Adrenal gland (tissue), 5 donors: ENCODE data around the gene TAF3.

ENCODE experiments used
- POLR2A ChIP-seq, 2 donors: fragments of 450-650 bp; IDR thresholded peaks; one replicate each; pipeline ENCODE4 v1.6.1; 2017; ENCODE audit warnings: antibody characterized with exemption in 2 of 2, mild to moderate bottlenecking in 2 of 2, moderate library complexity in 1 of 2
- TF ChIP-seq, protein P1 (sequence below), 6 experiments: fragments of 450-650 bp in 4 of 6; fragments of 200-600 bp in 2 of 6; sonication (generic) in 1 of 6; IDR thresholded peaks; 1 replicate in 5 of 6; 2 replicates in 1 of 6; pipeline versions ENCODE4 v1.5.1 to v1.8.0; 2016 to 2021; ENCODE audit warnings: antibody characterized with exemption in 6 of 6, mild to moderate bottlenecking in 2 of 6, moderate library complexity in 1 of 6
- donor health status: DM: no; HTN: no; CAD: no.

DNA sequence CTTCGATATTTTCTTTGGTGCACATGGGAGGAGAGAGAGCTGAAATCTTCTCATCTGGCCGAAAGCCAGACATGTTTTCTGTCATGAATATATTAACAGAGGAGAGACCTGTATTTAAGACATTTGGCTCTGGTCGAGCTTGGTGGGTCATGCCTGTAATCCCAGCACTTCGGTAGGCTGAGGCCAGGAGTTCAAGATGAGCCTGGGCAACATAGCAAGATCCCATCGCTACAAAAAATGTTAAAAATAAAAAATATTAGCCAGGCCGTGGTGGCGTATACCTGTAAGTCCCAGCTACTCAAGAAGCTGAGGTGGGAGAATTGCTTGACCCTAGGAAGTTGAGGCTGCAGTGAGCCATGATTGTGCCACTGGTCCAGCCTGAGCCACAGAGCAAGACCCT is 214.3 kb downstream of the TAF3 start:
- TF ChIP-seq, protein P1, sequence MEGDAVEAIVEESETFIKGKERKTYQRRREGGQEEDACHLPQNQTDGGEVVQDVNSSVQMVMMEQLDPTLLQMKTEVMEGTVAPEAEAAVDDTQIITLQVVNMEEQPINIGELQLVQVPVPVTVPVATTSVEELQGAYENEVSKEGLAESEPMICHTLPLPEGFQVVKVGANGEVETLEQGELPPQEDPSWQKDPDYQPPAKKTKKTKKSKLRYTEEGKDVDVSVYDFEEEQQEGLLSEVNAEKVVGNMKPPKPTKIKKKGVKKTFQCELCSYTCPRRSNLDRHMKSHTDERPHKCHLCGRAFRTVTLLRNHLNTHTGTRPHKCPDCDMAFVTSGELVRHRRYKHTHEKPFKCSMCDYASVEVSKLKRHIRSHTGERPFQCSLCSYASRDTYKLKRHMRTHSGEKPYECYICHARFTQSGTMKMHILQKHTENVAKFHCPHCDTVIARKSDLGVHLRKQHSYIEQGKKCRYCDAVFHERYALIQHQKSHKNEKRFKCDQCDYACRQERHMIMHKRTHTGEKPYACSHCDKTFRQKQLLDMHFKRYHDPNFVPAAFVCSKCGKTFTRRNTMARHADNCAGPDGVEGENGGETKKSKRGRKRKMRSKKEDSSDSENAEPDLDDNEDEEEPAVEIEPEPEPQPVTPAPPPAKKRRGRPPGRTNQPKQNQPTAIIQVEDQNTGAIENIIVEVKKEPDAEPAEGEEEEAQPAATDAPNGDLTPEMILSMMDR (IDR thresholded peaks at IDR 0.05), result no peak
- TF ChIP-seq POLR2A (IDR thresholded peaks at IDR 0.05), result no peak
